Measurements from ENCODE around the gene EPS15.

- TF ChIP-seq CTCF (IDR thresholded peaks at IDR 0.05) (no peak), POLR2A (IDR thresholded peaks at IDR 0.05) (no peak)
These were observed 102.2 kb downstream of the EPS15 start for GRCh38 chr1:51416910-51417309.

Measured in lower leg skin (tissue), 3 donors.